WTC11 (cell line): ENCODE data around the gene TMEM181.
"Not testable (repeated sequence)": the region's sequence is repeated elsewhere in the genome, so short reads cannot be mapped to it uniquely, and the experiment has no call there.

Experiments
- ETV6 ChIP-seq: sonication (generic); formaldehyde crosslinking; IDR thresholded peaks from 2 replicates; pipeline ENCODE4 v1.8.1; 2022; ENCODE audit warnings: mild to moderate bottlenecking, missing genetic modification reagents
- FOXJ3 ChIP-seq: sonication (generic); formaldehyde crosslinking; IDR thresholded peaks from 2 replicates; pipeline ENCODE4 v1.9.0; 2021; ENCODE audit warnings: missing genetic modification reagents, mild to moderate bottlenecking, borderline replicate concordance
- TF ChIP-seq, protein P1 (sequence below): sonication (generic); formaldehyde crosslinking; IDR thresholded peaks from 2 replicates; pipeline ENCODE4 v1.8.0; 2022; ENCODE audit warnings: mild to moderate bottlenecking, missing genetic modification reagents
- TF ChIP-seq, protein P2 (sequence below): fragments of 200-600 bp; IDR thresholded peaks from 2 replicates; pipeline ENCODE4 v1.8.0; 2022; ENCODE audit warnings: antibody characterized with exemption
- TF ChIP-seq, protein P3 (sequence below): sonication (generic); formaldehyde crosslinking; IDR thresholded peaks from 2 replicates; pipeline ENCODE4 v1.8.1; 2023; ENCODE audit warnings: mild to moderate bottlenecking, missing genetic modification reagents
- TF ChIP-seq, protein P4 (sequence below): sonication (generic); formaldehyde crosslinking; IDR thresholded peaks from 2 replicates; pipeline ENCODE4 v1.8.1; 2023; ENCODE audit warnings: mild to moderate bottlenecking, missing genetic modification reagents, moderate library complexity
- TF ChIP-seq, protein P5 (sequence below): sonication (generic); formaldehyde crosslinking; IDR thresholded peaks from 2 replicates; pipeline ENCODE4 v1.8.0; 2022; ENCODE audit warnings: mild to moderate bottlenecking, missing genetic modification reagents

DNA sequence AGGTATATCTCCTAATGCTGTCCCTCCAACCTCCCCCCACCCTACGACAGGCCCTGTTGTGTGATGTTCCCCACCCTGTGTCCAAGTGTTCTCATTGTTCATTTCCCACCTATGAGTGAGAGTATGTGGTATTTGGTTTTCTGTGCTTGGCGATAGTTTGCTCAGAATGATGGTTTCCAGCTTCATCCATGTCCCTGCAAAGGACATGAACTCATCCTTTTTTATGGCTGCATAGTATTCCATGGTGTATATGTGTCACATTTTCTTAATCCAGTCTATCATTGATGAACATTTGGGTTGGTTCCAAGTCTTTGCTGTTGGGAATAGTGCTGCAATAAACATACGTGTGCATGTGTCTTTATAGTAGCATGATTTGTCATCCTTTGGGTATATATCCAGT is 54.7 kb downstream of the TMEM181 start:
- TF ChIP-seq, protein P1, sequence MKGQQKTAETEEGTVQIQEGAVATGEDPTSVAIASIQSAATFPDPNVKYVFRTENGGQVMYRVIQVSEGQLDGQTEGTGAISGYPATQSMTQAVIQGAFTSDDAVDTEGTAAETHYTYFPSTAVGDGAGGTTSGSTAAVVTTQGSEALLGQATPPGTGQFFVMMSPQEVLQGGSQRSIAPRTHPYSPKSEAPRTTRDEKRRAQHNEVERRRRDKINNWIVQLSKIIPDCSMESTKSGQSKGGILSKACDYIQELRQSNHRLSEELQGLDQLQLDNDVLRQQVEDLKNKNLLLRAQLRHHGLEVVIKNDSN: not testable (repeated sequence)
- TF ChIP-seq, protein P2, sequence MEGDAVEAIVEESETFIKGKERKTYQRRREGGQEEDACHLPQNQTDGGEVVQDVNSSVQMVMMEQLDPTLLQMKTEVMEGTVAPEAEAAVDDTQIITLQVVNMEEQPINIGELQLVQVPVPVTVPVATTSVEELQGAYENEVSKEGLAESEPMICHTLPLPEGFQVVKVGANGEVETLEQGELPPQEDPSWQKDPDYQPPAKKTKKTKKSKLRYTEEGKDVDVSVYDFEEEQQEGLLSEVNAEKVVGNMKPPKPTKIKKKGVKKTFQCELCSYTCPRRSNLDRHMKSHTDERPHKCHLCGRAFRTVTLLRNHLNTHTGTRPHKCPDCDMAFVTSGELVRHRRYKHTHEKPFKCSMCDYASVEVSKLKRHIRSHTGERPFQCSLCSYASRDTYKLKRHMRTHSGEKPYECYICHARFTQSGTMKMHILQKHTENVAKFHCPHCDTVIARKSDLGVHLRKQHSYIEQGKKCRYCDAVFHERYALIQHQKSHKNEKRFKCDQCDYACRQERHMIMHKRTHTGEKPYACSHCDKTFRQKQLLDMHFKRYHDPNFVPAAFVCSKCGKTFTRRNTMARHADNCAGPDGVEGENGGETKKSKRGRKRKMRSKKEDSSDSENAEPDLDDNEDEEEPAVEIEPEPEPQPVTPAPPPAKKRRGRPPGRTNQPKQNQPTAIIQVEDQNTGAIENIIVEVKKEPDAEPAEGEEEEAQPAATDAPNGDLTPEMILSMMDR: not testable (repeated sequence)
- TF ChIP-seq FOXJ3, ETV6 (CRISPR knock-in tag): not testable (repeated sequence)
- TF ChIP-seq, protein P3, sequence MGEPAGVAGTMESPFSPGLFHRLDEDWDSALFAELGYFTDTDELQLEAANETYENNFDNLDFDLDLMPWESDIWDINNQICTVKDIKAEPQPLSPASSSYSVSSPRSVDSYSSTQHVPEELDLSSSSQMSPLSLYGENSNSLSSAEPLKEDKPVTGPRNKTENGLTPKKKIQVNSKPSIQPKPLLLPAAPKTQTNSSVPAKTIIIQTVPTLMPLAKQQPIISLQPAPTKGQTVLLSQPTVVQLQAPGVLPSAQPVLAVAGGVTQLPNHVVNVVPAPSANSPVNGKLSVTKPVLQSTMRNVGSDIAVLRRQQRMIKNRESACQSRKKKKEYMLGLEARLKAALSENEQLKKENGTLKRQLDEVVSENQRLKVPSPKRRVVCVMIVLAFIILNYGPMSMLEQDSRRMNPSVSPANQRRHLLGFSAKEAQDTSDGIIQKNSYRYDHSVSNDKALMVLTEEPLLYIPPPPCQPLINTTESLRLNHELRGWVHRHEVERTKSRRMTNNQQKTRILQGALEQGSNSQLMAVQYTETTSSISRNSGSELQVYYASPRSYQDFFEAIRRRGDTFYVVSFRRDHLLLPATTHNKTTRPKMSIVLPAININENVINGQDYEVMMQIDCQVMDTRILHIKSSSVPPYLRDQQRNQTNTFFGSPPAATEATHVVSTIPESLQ: not testable (repeated sequence)
- TF ChIP-seq, protein P4, sequence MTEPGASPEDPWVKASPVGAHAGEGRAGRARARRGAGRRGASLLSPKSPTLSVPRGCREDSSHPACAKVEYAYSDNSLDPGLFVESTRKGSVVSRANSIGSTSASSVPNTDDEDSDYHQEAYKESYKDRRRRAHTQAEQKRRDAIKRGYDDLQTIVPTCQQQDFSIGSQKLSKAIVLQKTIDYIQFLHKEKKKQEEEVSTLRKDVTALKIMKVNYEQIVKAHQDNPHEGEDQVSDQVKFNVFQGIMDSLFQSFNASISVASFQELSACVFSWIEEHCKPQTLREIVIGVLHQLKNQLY: not testable (repeated sequence)
- TF ChIP-seq, protein P5, sequence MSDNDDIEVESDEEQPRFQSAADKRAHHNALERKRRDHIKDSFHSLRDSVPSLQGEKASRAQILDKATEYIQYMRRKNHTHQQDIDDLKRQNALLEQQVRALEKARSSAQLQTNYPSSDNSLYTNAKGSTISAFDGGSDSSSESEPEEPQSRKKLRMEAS (CRISPR knock-in tag): not testable (repeated sequence)
